GM12891 (cell line): ENCODE data around the gene SLC35A3.

Source experiments
- DNase-seq: peaks from one replicate; pipeline ENCODE4 v3.0.0; 2011; ENCODE audit warnings: low spot score; ENCODE audit not compliant: insufficient read length
- FAIRE-seq: peaks from 2 replicates; lab custom pipeline; 2011; peaks lifted over from hg19 to GRCh38; lab: Jason Lieb, UNC
- PAX5 ChIP-seq: IDR thresholded peaks from 2 replicates; pipeline ENCODE4 v1.6.1; 2011; ENCODE audit warnings: low read length, moderate library complexity, mild to moderate bottlenecking; ENCODE audit not compliant: insufficient read depth, severe bottlenecking
- POLR2A ChIP-seq: IDR thresholded peaks from 2 replicates; pipeline ENCODE4 v1.6.1; 2011; ENCODE audit warnings: low read depth, low read length, control low read depth
- POLR2AphosphoS5 ChIP-seq: IDR thresholded peaks from 2 replicates; pipeline ENCODE4 v1.6.1; 2011; ENCODE audit warnings: low read depth, low read length, control low read depth
- POU2F2 ChIP-seq: IDR thresholded peaks from 2 replicates; pipeline ENCODE4 v1.6.1; 2011; ENCODE audit warnings: low read depth, mild to moderate bottlenecking, control low read depth, low read length, moderate library complexity
- SPI1 ChIP-seq: IDR thresholded peaks from 2 replicates; pipeline ENCODE4 v1.6.1; 2011; ENCODE audit warnings: low read depth, low read length, control low read depth
- TAF1 ChIP-seq: IDR thresholded peaks from 2 replicates; pipeline ENCODE4 v1.6.1; 2011; ENCODE audit warnings: low read depth, low read length, control low read depth

SLC35A3 gene

GRCh38 chr1:100019220-100019619 lies 49.4 kb downstream of the SLC35A3 start:
- FAIRE-seq, result no peak
- TF ChIP-seq PAX5, result no peak
- DNase-seq, result no peak

- FAIRE-seq (no peak), DNase-seq (no peak)
- no peak for TF ChIP-seq POU2F2
- no peak for TF ChIP-seq PAX5
- no peak for TF ChIP-seq POLR2A
- no peak for TF ChIP-seq POLR2AphosphoS5
- no peak for TF ChIP-seq TAF1
- TF ChIP-seq SPI1, result no peak
These were observed 53.7 kb downstream of the SLC35A3 start for GRCh38 chr1:100023482-100023881.

GRCh38 chr1:100027212-100027611 lies 57.4 kb downstream of the SLC35A3 start:
- no peak for TF ChIP-seq POLR2AphosphoS5
- TF ChIP-seq POLR2A, result no peak
- no peak for TF ChIP-seq TAF1
- no peak for TF ChIP-seq PAX5
- TF ChIP-seq POU2F2, result no peak
- no peak for TF ChIP-seq SPI1
- no peak for DNase-seq
- no peak for FAIRE-seq

GRCh38 chr1:100028765-100029164 lies 59.0 kb downstream of the SLC35A3 start:
- DNase-seq (no peak), FAIRE-seq (no peak)
- TF ChIP-seq POU2F2 (no peak), SPI1 (no peak), POLR2A (no peak), POLR2AphosphoS5 (no peak), TAF1 (no peak), PAX5 (no peak)

- no peak for DNase-seq
- FAIRE-seq, result no peak
- TF ChIP-seq SPI1 (no peak), POLR2A (no peak), TAF1 (no peak), POLR2AphosphoS5 (no peak), PAX5 (no peak), POU2F2 (no peak)
These were observed 64.7 kb downstream of the SLC35A3 start for GRCh38 chr1:100034470-100034869.

GRCh38 chr1:100035214-100035613 lies 65.4 kb downstream of the SLC35A3 start:
- no peak for DNase-seq
- TF ChIP-seq POLR2AphosphoS5, result no peak
- FAIRE-seq, result no peak

GRCh38 chr1:100036718-100037655 lies 67.2 kb downstream of the SLC35A3 start:
- DNase-seq (no peak), FAIRE-seq (peak; percentile 81)
- TF ChIP-seq SPI1, result no peak
- TF ChIP-seq TAF1, result no peak
- no peak for TF ChIP-seq POLR2AphosphoS5
- TF ChIP-seq POLR2A, result no peak
- no peak for TF ChIP-seq PAX5
- no peak for TF ChIP-seq POU2F2

- no peak for TF ChIP-seq POLR2A
- TF ChIP-seq SPI1, result no peak
- TF ChIP-seq PAX5, result no peak
- no peak for TF ChIP-seq TAF1
- no peak for TF ChIP-seq POU2F2
- TF ChIP-seq POLR2AphosphoS5, result no peak
- FAIRE-seq (no peak), DNase-seq (no peak)
These were observed 67.8 kb downstream of the SLC35A3 start for GRCh38 chr1:100037656-100037926.

GRCh38 chr1:100037927-100038659 lies 68.3 kb downstream of the SLC35A3 start:
- DNase-seq (peak; percentile 75), FAIRE-seq (peak; percentile 98)
- TF ChIP-seq TAF1 (peak; percentile 98), POU2F2 (peak; percentile 75; the same call in 1 of the 2 replicates), POLR2AphosphoS5 (peak; percentile 89), PAX5 (no peak), SPI1 (no peak), POLR2A (peak; percentile 95)

GRCh38 chr1:100038660-100039287 lies 69.0 kb downstream of the SLC35A3 start:
- DNase-seq, result peak; percentile 26
- FAIRE-seq, result no peak
- TF ChIP-seq POLR2AphosphoS5 (0 out of 2 replicates have a peak, but pooled peaks have one; percentile 9), TAF1 (0 out of 2 replicates have a peak, but pooled peaks have one; percentile 4), PAX5 (peak; percentile 68), POLR2A (0 out of 2 replicates have a peak, but pooled peaks have one; percentile 35), POU2F2 (no peak), SPI1 (no peak)
